ENCODE measurements around the gene TDRD10.
A peak's percentile ranks its signal among the peaks of the same experiment; 100 is the strongest.

The TDRD10 gene

GRCh38 chr1:154565876-154566275 is 63.9 kb downstream of the TDRD10 start:
- no peak for TF ChIP-seq POU6F1 (CRISPR knock-in tag; IDR thresholded peaks at IDR 0.05; ENCODE audit: borderline replicate concordance, low read depth)
- no peak for TF ChIP-seq ISL1 (CRISPR knock-in tag; IDR thresholded peaks at IDR 0.05)
- no peak for TF ChIP-seq ARNTL (CRISPR knock-in tag; IDR thresholded peaks at IDR 0.05; ENCODE audit: borderline replicate concordance, low read depth)
- no peak for TF ChIP-seq PATZ1 (CRISPR knock-in tag; IDR thresholded peaks at IDR 0.05; ENCODE audit: borderline replicate concordance)
- TF ChIP-seq ZNF70 (CRISPR knock-in tag; IDR thresholded peaks at IDR 0.05): no peak
- no peak for TF ChIP-seq OSR1 (CRISPR knock-in tag; IDR thresholded peaks at IDR 0.05)
- no peak for TF ChIP-seq ZFP3 (CRISPR knock-in tag; IDR thresholded peaks at IDR 0.05)
- TF ChIP-seq CSRNP3 (CRISPR knock-in tag; IDR thresholded peaks at IDR 0.05): no peak
- TF ChIP-seq ZC3H10 (CRISPR knock-in tag; IDR thresholded peaks at IDR 0.05): no peak
- no peak for TF ChIP-seq TCF4 (CRISPR knock-in tag; IDR thresholded peaks at IDR 0.05; ENCODE audit: borderline replicate concordance)
- no peak for TF ChIP-seq GLIS3 (CRISPR knock-in tag; IDR thresholded peaks at IDR 0.05)
- no peak for TF ChIP-seq CSDC2 (CRISPR knock-in tag; IDR thresholded peaks at IDR 0.05)
- no peak for TF ChIP-seq CREB5 (CRISPR knock-in tag; IDR thresholded peaks at IDR 0.05; ENCODE audit: low read depth)
- TF ChIP-seq ESRRG (CRISPR knock-in tag; IDR thresholded peaks at IDR 0.05): no peak
- no peak for TF ChIP-seq ZNF8 (CRISPR knock-in tag; IDR thresholded peaks at IDR 0.05)
- TF ChIP-seq SNAI2 (CRISPR knock-in tag; IDR thresholded peaks at IDR 0.05): no peak
- no peak for TF ChIP-seq BACH2 (CRISPR knock-in tag; IDR thresholded peaks at IDR 0.05; ENCODE audit: borderline replicate concordance)
- TF ChIP-seq TSHZ2 (CRISPR knock-in tag; IDR thresholded peaks at IDR 0.05): no peak
- TF ChIP-seq ZNF565 (CRISPR knock-in tag; conservative IDR thresholded peaks at IDR 0.05; ENCODE audit: low read depth): no peak
- ATAC-seq: no peak

- ATAC-seq: peak; percentile 98
- TF ChIP-seq ZNF70 (CRISPR knock-in tag; IDR thresholded peaks at IDR 0.05) (no peak), CSDC2 (CRISPR knock-in tag; IDR thresholded peaks at IDR 0.05) (peak; percentile 77; the same call in 1 of the 2 replicates), RARB (CRISPR knock-in tag; IDR thresholded peaks at IDR 0.05) (no peak), ZNF565 (CRISPR knock-in tag; conservative IDR thresholded peaks at IDR 0.05; ENCODE audit: low read depth) (no peak), PPARA (CRISPR knock-in tag; IDR thresholded peaks at IDR 0.05; ENCODE audit: borderline replicate concordance) (no peak), OSR1 (CRISPR knock-in tag; IDR thresholded peaks at IDR 0.05) (peak; percentile 56; the same call in 1 of the 2 replicates), BACH2 (CRISPR knock-in tag; IDR thresholded peaks at IDR 0.05; ENCODE audit: borderline replicate concordance) (no peak), ISL1 (CRISPR knock-in tag; IDR thresholded peaks at IDR 0.05) (no peak), CSRNP3 (CRISPR knock-in tag; IDR thresholded peaks at IDR 0.05) (no peak), ZFP30 (CRISPR knock-in tag; IDR thresholded peaks at IDR 0.05) (no peak), PATZ1 (CRISPR knock-in tag; IDR thresholded peaks at IDR 0.05; ENCODE audit: borderline replicate concordance) (no peak), CREB5 (CRISPR knock-in tag; IDR thresholded peaks at IDR 0.05; ENCODE audit: low read depth) (no peak), ZFP3 (CRISPR knock-in tag; IDR thresholded peaks at IDR 0.05) (peak; percentile 73), ARNTL (CRISPR knock-in tag; IDR thresholded peaks at IDR 0.05; ENCODE audit: borderline replicate concordance, low read depth) (no peak), SNAI2 (CRISPR knock-in tag; IDR thresholded peaks at IDR 0.05) (no peak)
Observed at GRCh38 chr1:154567386-154568156, 65.6 kb downstream of the TDRD10 start, which contains the start of gene CHRNB2. Gene CHRNB2 (plus strand): TSS chr1:154567778. CDS start chr1:154568045, 267 bp downstream.

Measured in SK-N-SH treated with all-trans-retinoic acid at 6 μM for 48 hours (cell line).